Liver (tissue), 3 donors: ENCODE results near the gene CNTD1.

Source experiments
- EGR1 ChIP-seq, 2 donors: IDR thresholded peaks; 2 replicates each; pipeline ENCODE4 v1.6.1; 2016 to 2018; ENCODE audit warnings: antibody characterized with exemption in 2 of 2, low read depth in 2 of 2
- JUND ChIP-seq, 2 donors: IDR thresholded peaks; 2 replicates each; pipeline ENCODE4 v1.6.1; 2016; ENCODE audit warnings: antibody characterized with exemption in 2 of 2
- SP1 ChIP-seq: IDR thresholded peaks from 2 replicates; pipeline ENCODE4 v1.6.1; 2018; ENCODE audit warnings: antibody characterized with exemption, mild to moderate bottlenecking
- YY1 ChIP-seq: IDR thresholded peaks from 2 replicates; pipeline ENCODE4 v1.6.1; 2016; ENCODE audit warnings: antibody characterized with exemption, mild to moderate bottlenecking
- TF ChIP-seq, protein P1 (sequence below): fragments of 150-350 bp; IDR thresholded peaks from 2 replicates; pipeline ENCODE4 v1.5.1; 2017; ENCODE audit warnings: improper control_type of control experiment, low read depth, low read length; ENCODE audit not compliant: missing input control
- TF ChIP-seq, protein P2 (sequence below): IDR thresholded peaks from 2 replicates; pipeline ENCODE4 v1.6.1; 2016; ENCODE audit warnings: antibody characterized with exemption, mild to moderate bottlenecking
- TF ChIP-seq, protein P3 (sequence below): IDR thresholded peaks from 2 replicates; pipeline ENCODE4 v1.6.1; 2016; ENCODE audit warnings: antibody characterized with exemption
- TF ChIP-seq, protein P4 (sequence below): IDR thresholded peaks from 2 replicates; pipeline ENCODE4 v1.6.1; 2016; ENCODE audit warnings: antibody characterized with exemption
- donor health status: healthy.
- donor health status: healthy.

DNA sequence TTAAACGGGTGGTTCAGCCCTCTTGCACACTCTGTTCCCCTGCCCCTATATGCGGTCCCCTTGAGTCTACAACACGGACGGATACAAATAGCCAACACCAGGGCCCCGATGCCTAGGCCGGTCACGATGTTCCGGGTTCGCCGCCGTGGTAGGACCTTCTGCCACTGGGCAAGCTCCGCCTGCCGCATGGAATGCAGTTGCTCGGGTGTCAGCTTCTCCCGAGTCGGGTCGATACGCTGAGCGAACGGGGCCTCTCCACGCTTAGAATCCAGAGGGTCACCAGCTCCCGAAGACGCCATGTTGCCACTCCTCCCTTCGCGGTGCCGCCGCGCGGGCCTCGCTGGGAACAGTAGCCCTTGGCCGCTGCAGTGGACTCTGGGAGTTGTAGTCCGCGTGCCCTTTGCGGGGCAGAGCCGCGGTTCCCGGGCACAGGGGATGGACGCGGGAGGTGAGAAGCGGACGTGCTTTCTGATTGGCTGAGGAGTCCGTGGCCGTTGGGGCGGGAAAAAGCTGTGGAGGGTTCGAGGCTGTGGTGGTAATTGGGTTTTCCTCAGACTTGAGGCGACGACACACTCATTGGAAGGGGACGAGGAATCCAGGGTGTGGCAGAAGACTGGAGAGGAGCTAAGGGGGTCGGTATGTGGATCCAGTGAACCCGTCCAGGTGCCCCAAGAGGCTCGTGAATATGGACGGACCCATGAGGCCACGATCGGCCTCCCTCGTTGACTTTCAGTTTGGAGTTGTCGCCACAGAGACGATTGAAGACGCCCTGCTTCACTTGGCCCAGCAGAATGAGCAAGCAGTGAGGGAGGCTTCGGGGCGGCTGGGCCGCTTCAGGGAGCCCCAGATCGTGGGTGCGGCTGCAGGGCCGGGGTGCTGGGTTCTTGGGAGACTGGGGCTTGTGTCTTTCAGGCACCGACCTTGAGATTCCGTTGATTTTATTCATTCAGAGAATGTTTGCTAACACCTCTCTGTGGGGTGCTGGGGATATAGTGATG, at the start of gene CNTD1, which contains the start of gene COA3:
- TF ChIP-seq JUND (IDR thresholded peaks at IDR 0.05) (no peak), EGR1 (IDR thresholded peaks at IDR 0.05; ENCODE audit: low read depth in 2 of 2) (no peak), SP1 (peak; percentile 42), YY1 (peak; percentile 99)
- TF ChIP-seq, protein P1, sequence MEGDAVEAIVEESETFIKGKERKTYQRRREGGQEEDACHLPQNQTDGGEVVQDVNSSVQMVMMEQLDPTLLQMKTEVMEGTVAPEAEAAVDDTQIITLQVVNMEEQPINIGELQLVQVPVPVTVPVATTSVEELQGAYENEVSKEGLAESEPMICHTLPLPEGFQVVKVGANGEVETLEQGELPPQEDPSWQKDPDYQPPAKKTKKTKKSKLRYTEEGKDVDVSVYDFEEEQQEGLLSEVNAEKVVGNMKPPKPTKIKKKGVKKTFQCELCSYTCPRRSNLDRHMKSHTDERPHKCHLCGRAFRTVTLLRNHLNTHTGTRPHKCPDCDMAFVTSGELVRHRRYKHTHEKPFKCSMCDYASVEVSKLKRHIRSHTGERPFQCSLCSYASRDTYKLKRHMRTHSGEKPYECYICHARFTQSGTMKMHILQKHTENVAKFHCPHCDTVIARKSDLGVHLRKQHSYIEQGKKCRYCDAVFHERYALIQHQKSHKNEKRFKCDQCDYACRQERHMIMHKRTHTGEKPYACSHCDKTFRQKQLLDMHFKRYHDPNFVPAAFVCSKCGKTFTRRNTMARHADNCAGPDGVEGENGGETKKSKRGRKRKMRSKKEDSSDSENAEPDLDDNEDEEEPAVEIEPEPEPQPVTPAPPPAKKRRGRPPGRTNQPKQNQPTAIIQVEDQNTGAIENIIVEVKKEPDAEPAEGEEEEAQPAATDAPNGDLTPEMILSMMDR, result no peak
- TF ChIP-seq, protein P2, sequence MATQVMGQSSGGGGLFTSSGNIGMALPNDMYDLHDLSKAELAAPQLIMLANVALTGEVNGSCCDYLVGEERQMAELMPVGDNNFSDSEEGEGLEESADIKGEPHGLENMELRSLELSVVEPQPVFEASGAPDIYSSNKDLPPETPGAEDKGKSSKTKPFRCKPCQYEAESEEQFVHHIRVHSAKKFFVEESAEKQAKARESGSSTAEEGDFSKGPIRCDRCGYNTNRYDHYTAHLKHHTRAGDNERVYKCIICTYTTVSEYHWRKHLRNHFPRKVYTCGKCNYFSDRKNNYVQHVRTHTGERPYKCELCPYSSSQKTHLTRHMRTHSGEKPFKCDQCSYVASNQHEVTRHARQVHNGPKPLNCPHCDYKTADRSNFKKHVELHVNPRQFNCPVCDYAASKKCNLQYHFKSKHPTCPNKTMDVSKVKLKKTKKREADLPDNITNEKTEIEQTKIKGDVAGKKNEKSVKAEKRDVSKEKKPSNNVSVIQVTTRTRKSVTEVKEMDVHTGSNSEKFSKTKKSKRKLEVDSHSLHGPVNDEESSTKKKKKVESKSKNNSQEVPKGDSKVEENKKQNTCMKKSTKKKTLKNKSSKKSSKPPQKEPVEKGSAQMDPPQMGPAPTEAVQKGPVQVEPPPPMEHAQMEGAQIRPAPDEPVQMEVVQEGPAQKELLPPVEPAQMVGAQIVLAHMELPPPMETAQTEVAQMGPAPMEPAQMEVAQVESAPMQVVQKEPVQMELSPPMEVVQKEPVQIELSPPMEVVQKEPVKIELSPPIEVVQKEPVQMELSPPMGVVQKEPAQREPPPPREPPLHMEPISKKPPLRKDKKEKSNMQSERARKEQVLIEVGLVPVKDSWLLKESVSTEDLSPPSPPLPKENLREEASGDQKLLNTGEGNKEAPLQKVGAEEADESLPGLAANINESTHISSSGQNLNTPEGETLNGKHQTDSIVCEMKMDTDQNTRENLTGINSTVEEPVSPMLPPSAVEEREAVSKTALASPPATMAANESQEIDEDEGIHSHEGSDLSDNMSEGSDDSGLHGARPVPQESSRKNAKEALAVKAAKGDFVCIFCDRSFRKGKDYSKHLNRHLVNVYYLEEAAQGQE, result peak; percentile 73
- TF ChIP-seq, protein P3, sequence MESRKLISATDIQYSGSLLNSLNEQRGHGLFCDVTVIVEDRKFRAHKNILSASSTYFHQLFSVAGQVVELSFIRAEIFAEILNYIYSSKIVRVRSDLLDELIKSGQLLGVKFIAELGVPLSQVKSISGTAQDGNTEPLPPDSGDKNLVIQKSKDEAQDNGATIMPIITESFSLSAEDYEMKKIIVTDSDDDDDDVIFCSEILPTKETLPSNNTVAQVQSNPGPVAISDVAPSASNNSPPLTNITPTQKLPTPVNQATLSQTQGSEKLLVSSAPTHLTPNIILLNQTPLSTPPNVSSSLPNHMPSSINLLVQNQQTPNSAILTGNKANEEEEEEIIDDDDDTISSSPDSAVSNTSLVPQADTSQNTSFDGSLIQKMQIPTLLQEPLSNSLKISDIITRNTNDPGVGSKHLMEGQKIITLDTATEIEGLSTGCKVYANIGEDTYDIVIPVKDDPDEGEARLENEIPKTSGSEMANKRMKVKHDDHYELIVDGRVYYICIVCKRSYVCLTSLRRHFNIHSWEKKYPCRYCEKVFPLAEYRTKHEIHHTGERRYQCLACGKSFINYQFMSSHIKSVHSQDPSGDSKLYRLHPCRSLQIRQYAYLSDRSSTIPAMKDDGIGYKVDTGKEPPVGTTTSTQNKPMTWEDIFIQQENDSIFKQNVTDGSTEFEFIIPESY, result peak; percentile 71
- TF ChIP-seq, protein P4, sequence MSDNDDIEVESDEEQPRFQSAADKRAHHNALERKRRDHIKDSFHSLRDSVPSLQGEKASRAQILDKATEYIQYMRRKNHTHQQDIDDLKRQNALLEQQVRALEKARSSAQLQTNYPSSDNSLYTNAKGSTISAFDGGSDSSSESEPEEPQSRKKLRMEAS, result peak; percentile 55
